GM23248 (cell line): ENCODE measurements around the gene INTS15.

Source experiments
- EZH2 ChIP-seq: fragments of 200-600 bp; sonication (generic); IDR thresholded peaks from 2 replicates; pipeline ENCODE4 v1.6.1; 2018; ENCODE audit warnings: antibody characterized with exemption, mild to moderate bottlenecking; ENCODE audit not compliant: insufficient read depth, poor library complexity, severe bottlenecking
- EZH2phosphoT487 ChIP-seq: fragments of 200-600 bp; sonication (generic); IDR thresholded peaks from 2 replicates; pipeline ENCODE4 v1.6.1; 2018; ENCODE audit warnings: antibody characterized with exemption, moderate library complexity, mild to moderate bottlenecking, low read depth; ENCODE audit not compliant: insufficient read depth

GRCh38 chr7:6606866-6607583 is 17.2 kb downstream of the INTS15 start:
- TF ChIP-seq EZH2: no peak
- no peak for TF ChIP-seq EZH2phosphoT487
